Esophagus muscularis mucosa (tissue), 4 donors: ENCODE measurements around the gene SPDEF. TPM values are rescaled to one million over a fixed set of nuclear protein-coding genes. Genes with fewer than 3 reads are reported as not detected.

ENCODE experiments used
- DNase-seq: peaks from one replicate; pipeline ENCODE4 v3.0.0-alpha.2; 2017; ENCODE audit errors: extremely low spot score
- H3K27ac ChIP-seq, 4 donors: fragments of 200-600 bp; sonication (generic); replicated peaks in 1 of 4; 1 replicate in 3 of 4; 2 replicates in 1 of 4; pipeline ENCODE4 v1.5.1; 2016 to 2019; ENCODE audit warnings: mild to moderate bottlenecking in 1 of 4
- H3K27me3 ChIP-seq, 4 donors: fragments of 200-600 bp; sonication (generic); one replicate each; pipeline versions ENCODE4 v1.5.1 to v1.6.0; 2016 to 2019
- H3K36me3 ChIP-seq, 4 donors: fragments of 200-600 bp; sonication (generic); one replicate each; pipeline ENCODE4 v1.5.1; 2016 to 2019
- H3K4me1 ChIP-seq, 4 donors: fragments of 200-600 bp; sonication (generic); one replicate each; pipeline ENCODE4 v1.5.1; 2016 to 2019
- H3K4me3 ChIP-seq, 4 donors: fragments of 200-600 bp; sonication (generic); 1 replicate in 2 of 4; 2 replicates in 2 of 4; pipeline ENCODE4 v1.5.1; 2016 to 2019; ENCODE audit warnings: mild to moderate bottlenecking in 4 of 4, moderate library complexity in 1 of 4
- H3K9me3 ChIP-seq, 4 donors: fragments of 200-600 bp; sonication (generic); 1 replicate in 3 of 4; 2 replicates in 1 of 4; pipeline ENCODE4 v1.5.1; 2016 to 2019
- CTCF ChIP-seq, 3 experiments: fragments of 200-600 bp in 2 of 3; fragments of 450-650 bp in 1 of 3; sonication (generic) in 2 of 3; IDR thresholded peaks; one replicate each; pipeline ENCODE4 v1.5.1; 2017 to 2019; ENCODE audit warnings: antibody characterized with exemption in 3 of 3, mild to moderate bottlenecking in 2 of 3, moderate library complexity in 1 of 3
- EP300 ChIP-seq: sonication (generic); formaldehyde crosslinking; IDR thresholded peaks from one replicate; pipeline ENCODE4 v1.6.1; 2017; ENCODE audit warnings: antibody characterized with exemption
- POLR2A ChIP-seq: fragments of 450-650 bp; IDR thresholded peaks from one replicate; pipeline ENCODE4 v1.6.1; 2017; ENCODE audit warnings: antibody characterized with exemption, moderate library complexity, mild to moderate bottlenecking, low read depth
- POLR2AphosphoS5 ChIP-seq, 2 donors: sonication (generic); formaldehyde crosslinking; IDR thresholded peaks; one replicate each; pipeline ENCODE4 v1.6.1; 2017; ENCODE audit warnings: antibody characterized with exemption in 2 of 2
- WGBS: methylation state at CpG from one replicate; pipeline ENCODE4 v1.1.5; 2018; 5-methylcytosine and 5-hydroxymethylcytosine counted together
- intact Hi-C: fragments of 100-400 bp; cut with DNase I; formaldehyde crosslinking; loops from one replicate; pipeline ENCODE4 v1.15.1; 2023
- total RNA-seq, 4 donors: library from RNA; depleted of rRNA; stranded (reverse); fragments of >200 nt; gene quantifications; one replicate each; pipeline versions ENCODE4 v1.1.0 to v1.2.1, GENCODE V29; 2016

Gene SPDEF
- total RNA-seq, 4 donors from 2014 or later: not detected

GRCh38 chr6:34566830-34567546 is 10.9 kb upstream of the SPDEF start:
- Histone ChIP-seq H3K4me1 (no peaks in the 10 kb centered on the region), H3K27ac (no peak overlapping the region), H3K27me3 (peaks cover 0 to 79% (median 5%) of the 10 kb centered on the region in 4 donors), H3K36me3 (no peaks in the 10 kb centered on the region), H3K4me3 (no peak overlapping the region), H3K9me3 (no peaks in the 10 kb centered on the region)
- DNase-seq: no peak
- TF ChIP-seq POLR2AphosphoS5 (IDR thresholded peaks at IDR 0.05) (no peak), POLR2A (no peak)
- WGBS: 88% methylated on average over 13 of the region's 14 CpGs
- intact Hi-C loops: no loop called here

- no peaks in the 10 kb centered on the region for H3K9me3 ChIP-seq
- DNase-seq: no peak
- intact Hi-C loops: no loop called here
- no peaks in the 10 kb centered on the region for H3K36me3 ChIP-seq
- WGBS: 59% methylated on average over 4 of the region's 5 CpGs
- TF ChIP-seq POLR2AphosphoS5 (IDR thresholded peaks at IDR 0.05) (no peak), POLR2A (no peak), CTCF (IDR thresholded peaks at IDR 0.05) (no peak)
- H3K27me3 ChIP-seq: peaks cover 0 to 71% (median 5%) of the 10 kb centered on the region in 4 donors
- H3K4me3 ChIP-seq: no peak overlapping the region
- no peak overlapping the region for H3K27ac ChIP-seq
- H3K4me1 ChIP-seq: no peaks in the 10 kb centered on the region
These were observed 9.6 kb upstream of the SPDEF start for GRCh38 chr6:34565722-34566137.

- intact Hi-C loops: no loop called here
- no peak for DNase-seq
- TF ChIP-seq EP300: no peak
- no peak for TF ChIP-seq POLR2AphosphoS5 (IDR thresholded peaks at IDR 0.05)
- no peak for TF ChIP-seq POLR2A
- TF ChIP-seq CTCF (IDR thresholded peaks at IDR 0.05): no peak
- Histone ChIP-seq H3K36me3 (no peaks in the 10 kb centered on the region), H3K27ac (no peak overlapping the region), H3K4me1 (no peaks in the 10 kb centered on the region), H3K9me3 (no peaks in the 10 kb centered on the region), H3K4me3 (no peak overlapping the region), H3K27me3 (peaks cover 0 to 56% (median under 1%) of the 10 kb centered on the region in 4 donors)
- WGBS: 95% methylated on average over 4 of the region's 5 CpGs
These were observed 8.1 kb upstream of the SPDEF start for GRCh38 chr6:34564181-34564580.

GRCh38 chr6:34563513-34563870 is 7.4 kb upstream of the SPDEF start:
- TF ChIP-seq POLR2AphosphoS5 (IDR thresholded peaks at IDR 0.05): no peak
- TF ChIP-seq CTCF (IDR thresholded peaks at IDR 0.05): no peak
- no peak for TF ChIP-seq POLR2A
- TF ChIP-seq EP300: no peak
- intact Hi-C loops: no loop called here
- Histone ChIP-seq H3K27me3 (peaks cover 0 to 49% (median 0%) of the 10 kb centered on the region in 4 donors), H3K4me1 (no peaks in the 10 kb centered on the region), H3K36me3 (no peaks in the 10 kb centered on the region), H3K9me3 (peaks cover 0 to 4% (median 2%) of the 10 kb centered on the region in 4 donors), H3K27ac (no peak overlapping the region), H3K4me3 (no peak overlapping the region)
- DNase-seq: no peak
- 86% methylated on average over 7 of the region's 7 CpGs for whole genome bisulfite sequencing

- no peak for DNase-seq
- Histone ChIP-seq H3K27me3 (peaks cover 0 to 44% (median 0%) of the 10 kb centered on the region in 4 donors), H3K9me3 (peaks cover 0 to 9% (median 8%) of the 10 kb centered on the region in 4 donors), H3K4me3 (no peak overlapping the region), H3K36me3 (no peaks in the 10 kb centered on the region), H3K27ac (no peak overlapping the region), H3K4me1 (no peaks in the 10 kb centered on the region)
- intact Hi-C loops: no loop called here
- TF ChIP-seq EP300 (no peak), CTCF (IDR thresholded peaks at IDR 0.05) (no peak), POLR2A (no peak)
- WGBS: 83% methylated on average over 15 of the region's 15 CpGs
These were observed 6.9 kb upstream of the SPDEF start for GRCh38 chr6:34562861-34563512.
